ENCODE results near the gene SERPINA5. TPM values are rescaled to one million over a fixed set of nuclear protein-coding genes. Genes with fewer than 3 reads are reported as not detected.
"Not testable (repeated sequence)": the region's sequence is repeated elsewhere in the genome, so short reads cannot be mapped to it uniquely, and the experiment has no call there.

Gene SERPINA5
- total RNA-seq, 1 experiment from 2014 or later: 0.35 TPM

DNA sequence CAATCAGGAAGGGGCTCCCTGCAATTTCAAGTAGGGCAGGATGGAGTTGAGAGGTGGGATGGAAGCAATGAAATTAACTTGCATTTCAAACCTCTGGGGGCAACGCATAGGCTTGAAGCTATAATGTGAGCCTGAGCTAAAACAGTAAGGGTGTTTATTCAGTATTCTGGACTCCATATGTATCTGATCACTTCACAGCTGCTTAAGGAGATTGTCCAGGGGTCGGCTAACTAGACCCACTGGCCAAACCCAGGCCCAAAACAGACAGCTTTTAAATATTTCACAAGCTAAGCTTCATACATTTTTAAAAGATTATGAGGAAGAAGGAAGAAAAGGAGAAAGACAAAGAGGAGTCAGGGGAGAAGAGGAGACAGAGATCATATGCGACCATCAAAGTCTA is 24.1 kb downstream of the SERPINA5 start:
- CTCF ChIA-PET: interaction anchor here (1.0 to 1.2 kb wide), 3 partner anchors 13 to 469 kb away, joined by 3 to 5 read pairs (median 4); no protein-coding TSS in a partner anchor
- intact Hi-C loops (cut with micrococcal nuclease): no loop called here
- POLR2A ChIA-PET: no interaction called here
- TF ChIP-seq, protein P1, sequence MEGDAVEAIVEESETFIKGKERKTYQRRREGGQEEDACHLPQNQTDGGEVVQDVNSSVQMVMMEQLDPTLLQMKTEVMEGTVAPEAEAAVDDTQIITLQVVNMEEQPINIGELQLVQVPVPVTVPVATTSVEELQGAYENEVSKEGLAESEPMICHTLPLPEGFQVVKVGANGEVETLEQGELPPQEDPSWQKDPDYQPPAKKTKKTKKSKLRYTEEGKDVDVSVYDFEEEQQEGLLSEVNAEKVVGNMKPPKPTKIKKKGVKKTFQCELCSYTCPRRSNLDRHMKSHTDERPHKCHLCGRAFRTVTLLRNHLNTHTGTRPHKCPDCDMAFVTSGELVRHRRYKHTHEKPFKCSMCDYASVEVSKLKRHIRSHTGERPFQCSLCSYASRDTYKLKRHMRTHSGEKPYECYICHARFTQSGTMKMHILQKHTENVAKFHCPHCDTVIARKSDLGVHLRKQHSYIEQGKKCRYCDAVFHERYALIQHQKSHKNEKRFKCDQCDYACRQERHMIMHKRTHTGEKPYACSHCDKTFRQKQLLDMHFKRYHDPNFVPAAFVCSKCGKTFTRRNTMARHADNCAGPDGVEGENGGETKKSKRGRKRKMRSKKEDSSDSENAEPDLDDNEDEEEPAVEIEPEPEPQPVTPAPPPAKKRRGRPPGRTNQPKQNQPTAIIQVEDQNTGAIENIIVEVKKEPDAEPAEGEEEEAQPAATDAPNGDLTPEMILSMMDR (IDR thresholded peaks at IDR 0.05; ENCODE audit: unreplicated experiment): no peak
- H3K4me1 Mint-ChIP-seq (ENCODE audit: insufficient read depth, unreplicated experiment): peaks cover 22% of the 10 kb centered on the region
- no peaks in the 10 kb centered on the region for H3K9me3 Mint-ChIP-seq (ENCODE audit: unreplicated experiment)
- H3K27me3 Mint-ChIP-seq (ENCODE audit: insufficient read depth, unreplicated experiment): no peaks in the 10 kb centered on the region
- no peak for DNase-seq (ENCODE audit: unreplicated experiment)
- no peaks in the 10 kb centered on the region for H3K36me3 Mint-ChIP-seq (ENCODE audit: insufficient read depth, unreplicated experiment)
- H3K27ac Mint-ChIP-seq (ENCODE audit: low read depth, unreplicated experiment): no peak overlapping the region
- no TSS peak for BruUV-seq (replicated peaks)
- H3K4me3 Mint-ChIP-seq (ENCODE audit: unreplicated experiment): no peak overlapping the region

DNA sequence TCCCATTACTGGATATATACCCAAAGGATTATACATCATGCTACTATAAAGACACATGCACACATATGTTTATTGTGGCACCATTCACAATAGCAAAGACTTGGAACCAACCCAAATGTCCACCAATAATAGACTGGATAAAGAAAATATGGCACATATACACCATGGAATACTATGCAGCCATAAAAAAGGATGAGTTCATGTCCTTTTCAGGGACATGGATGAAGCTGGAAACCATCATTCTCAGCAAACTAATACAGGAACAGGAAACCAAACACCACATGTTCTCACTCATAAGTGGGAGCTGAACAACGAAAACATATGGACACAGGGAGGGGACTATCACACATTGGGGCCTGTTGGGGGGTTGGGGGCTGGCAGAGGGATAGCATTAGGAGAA is 27.7 kb downstream of the SERPINA5 start:
- CTCF ChIA-PET: interaction anchor here (0.6 to 1.1 kb wide), 2 partner anchors 123 to 539 kb away, joined by 3 read pairs; no protein-coding TSS in a partner anchor
- not testable (repeated sequence) for H3K9me3 Mint-ChIP-seq (ENCODE audit: unreplicated experiment); H3K27ac Mint-ChIP-seq (ENCODE audit: low read depth, unreplicated experiment)

DNA sequence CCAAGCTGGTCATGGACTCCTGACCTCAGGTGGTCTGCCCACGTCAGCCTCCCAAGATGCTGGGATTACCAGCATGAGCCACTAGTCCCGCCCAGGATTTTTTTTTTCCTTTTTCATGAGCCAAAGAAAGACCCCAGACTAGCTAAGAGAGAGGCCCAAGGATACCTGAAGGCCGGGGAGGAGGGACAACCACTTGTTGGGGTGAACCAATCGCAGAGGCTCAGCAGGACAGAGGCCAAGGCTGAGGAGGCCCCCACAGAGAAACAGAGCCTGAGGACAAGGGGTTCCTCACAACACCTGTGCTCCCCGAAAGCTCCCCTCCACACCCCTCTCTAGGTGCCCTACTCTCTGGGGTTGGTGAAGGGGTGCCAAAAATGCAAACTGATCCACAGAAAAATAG is 30.0 kb downstream of the SERPINA5 start:
- CTCF ChIA-PET: interaction anchor here (0.6 kb wide), 1 partner anchor 14 kb away, joined by 3 read pairs; no protein-coding TSS in a partner anchor
- Mint-ChIP-seq H3K36me3 (ENCODE audit: insufficient read depth, unreplicated experiment) (peaks cover 10% of the 10 kb centered on the region), H3K27me3 (ENCODE audit: insufficient read depth, unreplicated experiment) (no peaks in the 10 kb centered on the region), H3K4me3 (ENCODE audit: unreplicated experiment) (peak overlapping the region; percentile 25), H3K27ac (ENCODE audit: low read depth, unreplicated experiment) (peak overlapping the region; percentile 88), H3K9me3 (ENCODE audit: unreplicated experiment) (peaks cover 4% of the 10 kb centered on the region), H3K4me1 (ENCODE audit: insufficient read depth, unreplicated experiment) (peaks cover 12% of the 10 kb centered on the region)
- POLR2A ChIA-PET: interaction anchor here (0.6 to 6.7 kb wide), 8 partner anchors 9 to 1886 kb away, joined by 3 to 140 read pairs (median 3); no protein-coding TSS in a partner anchor
- TF ChIP-seq, protein P1 (IDR thresholded peaks at IDR 0.05; ENCODE audit: unreplicated experiment): no peak
- no peak for DNase-seq (ENCODE audit: unreplicated experiment)
- intact Hi-C loops (cut with micrococcal nuclease): no loop called here
- BruUV-seq (replicated peaks): no TSS peak

More for the DNA sequence above, 27.7 kb downstream of the SERPINA5 start:
- POLR2A ChIA-PET: interaction anchor here (1.1 to 6.7 kb wide), 2 partner anchors 8 to 528 kb away, joined by 4 to 140 read pairs; partner anchors contain the start of genes DDX24 and IFI27L1
- H3K27me3 Mint-ChIP-seq (ENCODE audit: insufficient read depth, unreplicated experiment); intact Hi-C loops (cut with micrococcal nuclease); DNase-seq (ENCODE audit: unreplicated experiment); BruUV-seq (replicated peaks); H3K4me3 Mint-ChIP-seq (ENCODE audit: unreplicated experiment); H3K36me3 Mint-ChIP-seq (ENCODE audit: insufficient read depth, unreplicated experiment): not testable (repeated sequence)
- peaks cover 12% of the 10 kb centered on the region for H3K4me1 Mint-ChIP-seq (ENCODE audit: insufficient read depth, unreplicated experiment)

DNA sequence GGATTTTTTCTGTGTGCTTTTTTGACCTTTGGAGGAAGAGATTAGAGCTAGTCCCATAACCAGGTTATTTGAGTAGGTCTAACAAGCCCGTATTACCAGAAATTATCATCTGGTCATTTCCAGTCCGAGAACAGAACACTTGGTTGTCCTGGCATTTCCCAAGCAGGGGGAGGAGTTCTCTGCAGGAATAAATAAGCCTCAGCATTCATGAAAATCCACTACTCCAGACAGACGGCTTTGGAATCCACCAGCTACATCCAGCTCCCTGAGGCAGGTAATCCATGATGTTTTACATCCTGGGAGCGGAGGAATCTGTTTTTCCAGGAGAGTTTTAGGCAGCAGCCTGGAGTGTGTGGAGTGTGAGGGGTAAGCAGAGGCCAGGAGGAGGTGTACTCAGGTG is 30.9 kb downstream of the SERPINA5 start, which contains the start of gene SERPINA3:
SERPINA3 (plus strand) TSS at position 218 of the 400 bp plus-strand sequence. CDS start 2,051 bp downstream, outside the sequence.
- POLR2A ChIA-PET: interaction anchor here (0.7 to 6.7 kb wide), 4 partner anchors 12 to 70 kb away, joined by 3 to 140 read pairs (median 4); no protein-coding TSS in a partner anchor

More for the DNA sequence above, 30.9 kb downstream of the SERPINA5 start, which contains the start of gene SERPINA3:
- Mint-ChIP-seq H3K4me3 (ENCODE audit: unreplicated experiment) (peak within 1 kb of the TSS; percentile 59), H3K9me3 (ENCODE audit: unreplicated experiment) (peaks cover 14% of the 10 kb centered on the region), H3K27me3 (ENCODE audit: insufficient read depth, unreplicated experiment) (no peaks in the 10 kb centered on the region), H3K36me3 (ENCODE audit: insufficient read depth, unreplicated experiment) (peaks cover 20% of the 10 kb centered on the region), H3K27ac (ENCODE audit: low read depth, unreplicated experiment) (peak within 1 kb of the TSS; percentile 88), H3K4me1 (ENCODE audit: insufficient read depth, unreplicated experiment) (peaks cover 12% of the 10 kb centered on the region)
- BruUV-seq (replicated peaks): no TSS peak
- DNase-seq (ENCODE audit: unreplicated experiment): peak; percentile 65
- CTCF ChIA-PET: interaction anchor here (0.6 to 1.3 kb wide), 6 partner anchors 11 to 431 kb away, joined by 3 to 4 read pairs (median 4); no protein-coding TSS in a partner anchor
- TF ChIP-seq, protein P1 (IDR thresholded peaks at IDR 0.05; ENCODE audit: unreplicated experiment): no peak
- intact Hi-C loops (cut with micrococcal nuclease): no loop called here
